HG02642 (cell line): ENCODE measurements around the gene NLGN3.
A peak's percentile ranks its signal among the peaks of the same experiment; 100 is the strongest.
"Not testable (repeated sequence)": the region's sequence is repeated elsewhere in the genome, so short reads cannot be mapped to it uniquely, and the experiment has no call there.

ENCODE experiments used
- ATAC-seq: cut with Tn5 transposase; IDR thresholded peaks from one replicate; pipeline ENCODE4 v1.9.1; 2021; ENCODE audit warnings: mild to moderate bottlenecking; ENCODE audit not compliant: unreplicated experiment, poor library complexity

The NLGN3 gene

DNA sequence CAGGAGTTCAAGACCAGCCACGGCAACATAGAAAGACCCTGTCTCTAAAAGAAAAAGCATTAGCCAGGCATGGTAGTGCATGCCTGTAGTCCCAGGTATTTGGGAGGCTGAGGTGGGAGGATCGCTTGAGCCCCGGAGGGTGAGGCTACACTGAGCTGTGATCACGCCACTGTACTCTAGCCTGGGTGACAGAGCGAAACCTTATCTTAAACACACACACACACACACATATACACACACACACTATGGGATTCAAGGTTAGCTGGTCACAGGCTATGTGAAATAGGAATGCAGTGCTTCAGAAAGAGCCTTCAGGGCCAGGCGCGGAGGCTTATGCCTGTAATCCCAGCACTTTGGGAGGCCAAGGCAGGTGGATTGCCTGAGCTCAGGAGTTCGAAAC, 23.5 kb downstream of the NLGN3 start:
- no peak for ATAC-seq

DNA sequence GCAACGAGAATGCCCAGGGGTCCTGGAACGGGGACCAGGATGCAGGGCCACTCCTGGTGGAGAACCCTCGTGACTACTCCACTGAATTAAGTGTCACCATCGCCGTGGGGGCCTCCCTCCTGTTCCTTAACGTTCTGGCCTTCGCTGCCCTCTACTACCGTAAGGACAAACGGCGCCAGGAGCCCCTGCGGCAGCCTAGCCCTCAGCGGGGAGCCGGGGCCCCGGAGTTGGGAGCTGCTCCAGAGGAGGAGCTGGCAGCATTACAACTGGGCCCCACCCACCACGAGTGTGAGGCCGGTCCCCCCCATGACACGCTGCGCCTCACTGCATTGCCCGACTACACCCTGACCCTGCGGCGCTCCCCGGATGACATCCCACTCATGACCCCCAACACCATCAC, 24.9 kb downstream of the NLGN3 start:
- ATAC-seq = no peak

DNA sequence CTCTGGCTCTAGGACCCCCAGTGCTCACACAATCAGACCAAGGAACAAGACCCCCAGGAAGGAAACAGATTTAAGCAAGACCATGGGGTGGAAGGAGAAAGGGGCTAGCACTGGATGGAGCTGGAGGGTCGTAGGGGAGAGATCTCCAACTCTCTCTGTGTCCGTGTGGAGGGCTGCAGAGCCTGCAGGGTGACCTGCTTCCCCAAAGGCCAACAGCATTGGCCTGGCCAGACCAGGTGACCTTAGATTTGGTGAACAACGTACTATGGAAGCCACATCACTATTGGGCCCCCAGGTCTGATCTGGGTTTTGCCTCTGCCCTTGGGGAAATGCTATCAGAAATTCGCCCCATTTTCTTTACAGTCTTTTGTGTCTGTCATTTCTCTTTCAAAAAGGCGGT, 26.0 kb downstream of the NLGN3 start:
- ATAC-seq = no peak

DNA sequence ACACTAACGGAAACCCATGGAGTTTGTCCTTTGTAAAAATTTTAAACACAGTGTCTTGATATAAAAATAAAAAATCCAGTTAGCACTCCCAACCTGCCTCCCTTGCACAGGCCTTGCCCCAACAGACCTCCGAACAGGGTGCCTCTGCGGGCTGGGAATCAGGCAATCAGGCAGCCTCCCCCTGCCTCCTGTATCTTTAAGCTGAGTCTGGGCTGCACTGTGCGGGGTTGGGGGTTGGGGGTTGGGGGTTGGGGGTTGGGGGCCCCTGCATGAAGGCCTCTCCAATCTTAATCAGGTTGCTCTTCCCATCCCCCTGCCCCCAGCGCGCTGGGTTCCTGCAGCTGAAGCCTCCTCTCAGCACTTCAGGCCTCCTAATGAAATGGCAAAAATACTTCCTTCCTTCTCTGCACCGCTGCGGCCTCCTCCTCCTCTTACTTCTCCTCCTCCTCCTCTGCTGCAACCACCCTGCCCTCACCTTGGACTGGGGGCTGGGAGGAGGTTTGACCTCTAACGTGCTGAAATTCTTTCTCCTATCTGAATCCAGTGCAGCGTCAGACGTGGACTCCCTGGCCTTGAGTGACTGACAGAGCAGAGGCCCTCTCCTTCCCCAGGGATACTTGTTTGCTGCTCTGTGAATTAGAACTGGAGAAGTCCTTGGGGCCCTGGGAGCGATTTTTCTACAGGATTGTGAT, 26.6 kb downstream of the NLGN3 start:
- ATAC-seq = no peak

DNA sequence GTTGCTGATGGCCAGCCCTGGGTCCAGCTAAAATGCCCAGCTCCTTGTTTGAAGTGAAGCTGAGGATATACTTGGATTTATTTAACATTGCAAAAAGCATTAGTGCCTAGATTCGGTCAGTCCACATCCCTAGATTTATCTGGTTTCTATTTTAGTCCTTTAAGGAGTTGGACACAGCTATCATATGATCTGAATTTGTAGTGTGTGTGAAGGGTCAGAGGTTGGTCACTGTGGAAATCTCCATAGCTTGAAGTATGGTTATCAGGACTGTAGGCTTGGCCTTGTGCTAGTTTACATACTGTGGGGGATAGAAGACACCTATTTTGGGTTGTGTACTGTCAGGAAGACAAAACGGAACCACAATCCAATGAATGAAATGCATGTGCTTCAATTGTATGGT, 28.8 kb downstream of the NLGN3 start:
- no peak for ATAC-seq

DNA sequence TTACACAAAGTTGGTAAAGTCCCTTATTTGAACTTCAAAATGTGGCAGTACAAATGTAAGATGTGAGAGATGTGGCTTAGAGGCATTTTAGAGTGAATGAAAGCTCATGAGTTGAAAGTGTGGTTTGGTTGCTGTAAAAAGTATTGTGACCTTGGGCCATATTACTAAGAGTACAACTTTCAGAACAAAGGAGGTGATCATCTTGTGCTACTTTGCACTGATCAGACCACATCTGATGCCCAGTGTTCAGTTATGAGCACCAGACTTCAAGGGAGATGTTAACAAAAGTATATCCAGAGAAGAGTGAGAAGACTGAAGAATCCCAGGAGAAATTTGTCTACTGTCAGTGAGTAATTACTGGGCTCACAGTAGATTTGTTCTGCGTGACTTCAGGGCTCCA, 30.2 kb downstream of the NLGN3 start:
- ATAC-seq = no peak

DNA sequence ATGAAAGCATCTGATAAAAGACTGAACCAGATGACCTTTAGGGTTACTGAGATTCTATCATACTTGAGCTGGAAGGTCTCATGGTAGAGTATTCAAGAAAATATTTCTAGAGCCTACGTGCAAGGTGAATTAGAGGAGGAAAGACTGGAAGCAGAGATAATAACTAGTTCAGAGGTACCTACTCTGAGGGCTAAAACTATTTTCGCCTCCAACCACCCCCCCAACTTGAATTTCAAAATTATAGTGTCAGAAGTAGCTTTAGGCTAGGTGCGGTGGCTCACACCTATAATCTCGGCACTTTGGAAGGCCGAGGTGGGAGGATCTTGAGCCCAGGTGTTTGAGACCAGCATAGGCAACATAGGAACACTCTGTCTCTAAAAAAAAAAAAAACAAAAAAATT, 30.9 kb downstream of the NLGN3 start:
- ATAC-seq = no peak

DNA sequence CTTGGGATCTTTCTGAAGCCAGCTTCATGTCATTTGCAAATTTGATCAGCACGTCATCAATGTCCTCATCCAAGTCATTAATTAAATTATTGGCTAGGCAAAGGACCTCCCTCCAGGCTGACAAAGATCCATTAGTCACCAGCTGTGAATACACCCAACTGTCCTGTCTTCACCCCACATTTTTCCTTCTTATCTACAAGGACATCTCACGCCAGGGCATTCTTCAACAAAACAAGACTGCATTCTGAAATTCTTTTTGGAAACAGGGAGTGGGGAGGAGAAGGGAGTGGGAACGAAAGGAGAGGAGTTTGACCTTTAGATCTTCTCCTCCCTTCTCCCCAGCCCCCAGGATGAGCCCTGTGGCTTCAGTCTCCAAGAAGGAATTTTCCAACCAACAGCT, 32.7 kb downstream of the NLGN3 start:
- no peak for ATAC-seq

DNA sequence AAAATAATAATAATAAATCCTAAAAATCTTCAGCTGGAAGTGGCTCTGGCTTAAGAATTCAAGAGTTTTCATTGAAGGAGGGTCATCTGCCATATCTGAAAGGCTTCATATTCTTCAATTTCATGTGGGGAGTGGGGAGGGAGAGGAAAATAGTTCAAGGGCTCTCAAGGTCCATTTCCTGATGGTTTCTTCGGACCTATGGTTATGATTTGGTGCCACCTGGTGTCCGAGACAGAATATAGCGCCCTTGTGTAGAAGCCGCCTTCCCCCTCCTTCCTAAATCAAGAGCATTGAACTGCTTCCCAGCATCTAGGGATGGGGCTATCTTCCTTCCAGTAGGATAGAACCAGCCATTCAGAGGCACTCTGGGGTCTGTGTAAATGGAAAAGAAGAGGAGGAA, 34.3 kb downstream of the NLGN3 start:
- no peak for ATAC-seq

DNA sequence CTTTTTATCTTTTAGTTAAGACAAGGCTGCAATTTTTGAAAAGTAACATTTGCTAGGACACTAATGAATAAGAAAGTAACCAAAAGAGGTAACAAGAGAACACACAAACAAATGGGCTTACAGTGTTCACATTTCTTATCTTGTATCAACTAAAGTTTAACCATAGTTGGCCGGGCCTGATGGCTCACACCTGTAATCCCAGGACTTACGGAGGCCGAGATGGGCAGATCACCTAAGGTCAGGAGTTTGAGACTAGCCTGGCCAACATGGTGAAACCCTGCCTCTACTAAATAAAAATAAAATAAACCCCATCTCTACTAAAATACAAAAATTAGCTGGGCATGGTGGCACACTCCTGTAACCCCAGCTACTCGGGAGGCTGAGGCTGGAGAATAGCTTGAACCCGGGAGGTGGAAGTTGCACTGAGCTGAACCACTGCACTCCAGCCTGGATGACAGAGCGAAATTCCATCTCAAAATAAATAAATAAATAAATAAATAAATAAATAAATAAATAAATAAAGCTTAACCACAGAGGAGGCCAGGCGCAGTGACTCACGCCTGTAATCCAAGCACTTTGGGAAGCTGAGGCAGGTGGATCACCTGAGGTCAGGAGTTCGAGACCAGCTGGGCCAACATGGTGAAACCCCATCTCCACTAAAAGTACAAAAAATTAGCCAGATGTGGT, 36.1 kb downstream of the NLGN3 start:
- ATAC-seq = not testable (repeated sequence)

DNA sequence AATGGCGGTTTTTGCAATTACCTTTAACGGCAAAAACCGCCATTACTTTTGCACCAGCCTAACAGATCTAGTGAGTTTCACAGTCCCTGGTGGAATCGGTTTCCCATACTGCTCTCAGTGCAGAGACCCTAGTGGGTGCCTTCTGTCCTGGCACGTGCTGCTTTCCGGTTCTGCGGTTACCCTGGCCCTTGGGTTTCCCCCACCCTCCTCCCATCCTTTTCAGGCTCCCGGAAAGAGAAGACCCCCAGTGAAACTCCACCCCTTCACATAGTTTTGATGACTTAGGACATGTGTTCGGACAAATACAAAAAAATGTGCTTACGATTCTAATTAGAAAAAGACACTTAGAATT, 36.9 kb downstream of the NLGN3 start:
- ATAC-seq = peak; percentile 58

DNA sequence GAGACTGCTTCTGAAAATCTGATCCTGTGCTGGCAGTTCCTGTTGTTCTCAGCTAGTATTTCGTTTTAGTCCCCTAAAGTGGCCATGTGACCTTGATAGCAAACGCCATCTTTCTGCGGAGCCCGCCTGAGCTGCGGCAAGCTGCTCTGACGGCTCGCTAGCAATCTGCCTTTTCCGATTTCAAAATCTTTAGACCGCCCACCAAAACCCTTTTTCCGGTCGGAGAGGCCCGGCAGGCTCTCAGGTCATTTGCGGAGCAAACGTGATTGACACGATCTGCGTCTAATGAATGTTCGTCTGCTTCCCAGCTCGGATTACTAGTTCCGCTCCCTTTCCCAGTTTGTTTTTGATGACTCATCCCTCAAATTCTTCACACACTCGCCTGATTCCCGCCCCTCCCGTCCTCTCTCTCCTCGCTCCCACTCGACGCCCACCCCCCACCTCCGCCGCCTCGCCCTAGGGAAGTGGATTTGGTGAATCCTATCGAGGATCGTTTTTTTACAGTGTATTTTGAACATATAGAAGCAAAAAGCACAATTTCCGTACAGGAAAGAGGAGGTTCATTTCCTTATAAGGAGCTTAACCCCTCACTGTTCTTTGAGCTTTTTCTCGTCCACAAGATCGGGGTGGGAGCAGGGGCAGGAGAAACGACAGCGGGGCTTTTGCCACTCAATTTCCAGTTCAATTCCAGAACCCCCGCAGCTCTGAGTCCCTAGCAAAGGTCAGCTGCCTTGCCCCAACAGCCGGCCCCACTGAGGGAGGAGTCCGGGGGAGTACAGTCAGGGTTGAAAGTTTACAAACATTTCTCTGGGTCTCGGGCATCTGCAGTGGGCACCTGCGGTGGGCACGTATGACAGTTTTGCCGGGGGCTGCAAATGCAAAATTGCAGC, 37.5 kb downstream of the NLGN3 start:
- peak; percentile 91 for ATAC-seq

DNA sequence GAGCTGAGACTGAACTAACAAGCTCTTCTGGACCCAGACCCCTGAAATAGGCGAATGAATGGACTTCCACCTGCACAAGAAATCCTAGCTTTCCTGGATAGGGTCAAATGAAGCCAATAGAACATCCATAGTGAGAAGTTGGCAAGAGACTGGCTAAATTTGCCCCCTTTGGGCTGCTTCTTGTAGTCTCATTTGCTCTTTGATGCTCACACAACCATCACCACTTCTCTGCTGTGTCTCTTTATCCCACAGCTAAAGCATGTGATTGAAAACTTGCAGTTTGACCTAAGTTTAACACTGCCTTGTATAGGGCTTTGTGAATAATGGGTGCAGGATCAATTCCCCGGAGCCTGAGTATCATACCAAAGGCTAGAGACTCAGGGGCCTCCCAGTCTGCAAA, 38.2 kb downstream of the NLGN3 start:
- no peak for ATAC-seq

DNA sequence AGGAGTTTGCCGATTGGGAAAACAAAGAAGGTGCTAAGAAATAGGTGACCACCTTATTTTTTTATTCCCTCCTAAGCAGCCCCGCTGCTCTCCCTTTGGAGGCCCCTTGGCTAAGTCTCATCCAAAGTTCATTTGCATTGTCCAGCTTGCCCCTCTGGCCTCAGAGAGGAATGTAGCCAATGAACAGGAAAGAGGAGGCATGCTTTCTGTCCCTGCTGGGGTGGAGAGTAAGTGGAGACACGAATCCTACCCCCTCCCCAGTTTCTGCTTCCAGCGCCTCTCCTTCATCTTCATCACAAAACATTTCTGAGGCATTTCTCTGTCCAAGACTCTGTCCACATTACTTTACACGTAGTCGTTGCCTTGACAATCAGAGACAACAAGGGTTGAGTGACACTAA, 38.7 kb downstream of the NLGN3 start:
- no peak for ATAC-seq

DNA sequence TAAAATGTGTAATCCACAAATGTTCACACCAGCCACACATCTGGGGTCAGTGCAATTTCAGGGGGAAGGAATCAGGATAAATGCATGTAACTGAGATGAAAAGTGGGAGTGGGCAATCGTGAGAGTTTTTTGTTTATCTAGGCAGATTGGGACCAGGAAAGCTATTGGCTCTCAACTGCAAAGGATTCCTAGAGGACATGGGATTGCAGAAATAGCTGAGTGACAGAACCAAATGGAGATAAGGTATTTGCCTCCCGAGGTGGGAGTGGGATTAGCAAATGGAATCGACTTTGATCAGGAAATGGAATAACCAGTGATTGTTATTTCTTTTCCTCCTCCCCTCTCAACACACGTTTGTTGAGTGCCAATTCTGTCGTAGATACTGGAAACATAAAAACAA, 39.5 kb downstream of the NLGN3 start:
- no peak for ATAC-seq

DNA sequence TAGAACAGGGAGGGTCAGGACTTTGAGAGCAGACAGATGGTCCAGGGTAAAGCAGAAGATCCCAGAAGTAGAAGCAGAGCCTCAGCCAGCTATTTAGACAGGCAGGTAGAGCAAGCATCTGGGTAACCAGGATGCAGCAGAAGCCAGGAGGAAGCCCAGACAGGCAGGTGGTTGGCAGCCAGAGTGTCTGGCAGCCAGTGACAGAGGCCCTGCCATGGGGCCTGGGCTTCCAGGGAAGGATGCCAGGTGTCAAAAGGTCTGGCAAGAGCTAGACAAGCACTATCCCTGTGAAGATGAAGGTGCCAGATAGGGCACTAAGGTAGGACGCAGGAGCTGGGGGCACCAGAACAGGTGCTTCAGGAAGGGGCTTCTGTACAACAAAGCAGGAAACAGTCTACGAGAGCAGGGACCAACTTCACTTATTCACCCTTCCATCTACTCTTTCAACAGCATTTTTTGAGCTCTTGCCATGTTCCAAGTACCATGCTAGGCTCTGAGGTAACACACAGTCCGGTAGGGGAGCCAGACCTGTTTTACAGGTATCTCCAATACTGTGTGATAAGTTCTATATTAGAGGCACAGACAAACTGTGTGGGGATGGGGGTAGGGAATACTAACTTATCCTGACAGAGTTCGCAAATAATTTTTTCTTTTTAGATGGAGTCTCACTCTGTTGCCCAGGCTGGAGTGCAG, 40.3 kb downstream of the NLGN3 start:
- ATAC-seq = no peak

DNA sequence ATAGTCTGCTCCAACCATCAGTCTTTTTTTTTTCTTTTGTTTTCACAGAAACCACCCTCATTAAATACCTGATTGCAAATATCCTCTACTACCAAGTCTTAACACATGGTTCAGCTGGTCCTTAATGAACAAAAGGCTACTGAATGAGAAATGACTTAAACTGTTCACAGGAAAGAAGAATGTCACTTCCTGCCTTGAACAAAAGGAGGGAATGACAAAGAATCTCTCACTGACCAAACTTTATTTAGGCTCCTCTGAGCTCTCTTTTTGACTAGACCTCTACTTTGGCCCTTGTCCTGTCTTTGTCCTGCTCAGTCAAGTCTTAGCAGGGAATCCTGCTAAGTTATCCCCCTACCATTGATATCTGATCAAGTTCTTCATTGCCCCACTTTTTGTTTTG, 46.6 kb downstream of the NLGN3 start:
- ATAC-seq = no peak

DNA sequence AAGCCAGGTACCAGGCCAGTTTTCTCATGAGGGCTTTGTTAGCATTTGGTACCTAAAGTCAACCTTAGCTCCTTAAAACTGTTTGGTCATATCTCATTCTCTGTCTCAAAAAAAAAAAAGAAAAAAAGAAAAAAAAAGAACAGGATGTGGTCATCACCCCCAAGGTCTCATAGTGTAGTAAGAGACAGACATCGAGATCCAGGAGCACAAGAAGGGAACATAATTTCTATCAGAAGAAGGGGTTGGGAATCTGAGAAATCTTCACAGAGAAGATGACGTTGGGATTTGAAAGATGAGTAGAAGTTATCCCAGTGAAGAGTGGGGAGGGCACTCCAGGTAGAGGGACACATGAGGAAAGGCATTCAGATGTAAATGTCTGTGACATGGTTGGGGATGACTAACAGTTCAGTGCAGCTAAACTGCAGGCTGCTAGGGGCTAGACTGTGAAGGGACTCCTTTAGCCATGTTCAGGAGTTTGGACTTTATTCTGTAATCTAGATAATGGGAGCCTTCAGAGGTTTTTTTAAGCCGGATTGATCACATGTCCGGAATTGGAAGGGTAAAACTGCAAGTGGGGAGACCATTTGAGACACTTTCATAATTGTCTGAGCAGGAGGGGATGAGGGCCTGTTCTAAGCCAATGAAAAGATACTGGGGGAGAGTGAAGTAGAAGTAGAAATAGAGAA, 51.5 kb downstream of the NLGN3 start:
- no peak for ATAC-seq

DNA sequence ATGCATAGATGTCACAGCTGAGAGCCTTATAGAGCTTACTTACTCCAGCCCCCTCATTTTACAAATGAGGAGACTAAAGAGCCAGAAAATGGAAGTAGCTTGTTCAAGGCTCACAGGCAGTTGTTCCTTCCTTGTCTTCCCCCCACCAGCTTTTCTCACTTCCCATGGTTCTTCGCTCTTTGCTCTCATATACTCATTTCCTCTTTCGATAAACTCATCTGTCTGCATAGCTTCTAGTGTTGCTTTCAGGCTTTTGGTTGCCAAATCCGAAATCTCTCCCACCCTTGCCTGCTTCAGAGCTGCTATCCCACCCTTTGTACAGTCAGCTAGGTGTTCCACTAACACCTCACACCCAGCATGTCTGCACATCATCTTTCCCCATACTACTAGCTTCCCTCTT, 53.4 kb downstream of the NLGN3 start:
- peak; percentile 84 for ATAC-seq
